Measurements from ENCODE around the gene CCDC174.
A peak's percentile ranks its signal among the peaks of the same experiment; 100 is the strongest.
"Not testable (repeated sequence)": the region's sequence is repeated elsewhere in the genome, so short reads cannot be mapped to it uniquely, and the experiment has no call there.

Gene CCDC174
- 63.0 to 63.6 reads per million in 2 donors for total RNA-seq

DNA sequence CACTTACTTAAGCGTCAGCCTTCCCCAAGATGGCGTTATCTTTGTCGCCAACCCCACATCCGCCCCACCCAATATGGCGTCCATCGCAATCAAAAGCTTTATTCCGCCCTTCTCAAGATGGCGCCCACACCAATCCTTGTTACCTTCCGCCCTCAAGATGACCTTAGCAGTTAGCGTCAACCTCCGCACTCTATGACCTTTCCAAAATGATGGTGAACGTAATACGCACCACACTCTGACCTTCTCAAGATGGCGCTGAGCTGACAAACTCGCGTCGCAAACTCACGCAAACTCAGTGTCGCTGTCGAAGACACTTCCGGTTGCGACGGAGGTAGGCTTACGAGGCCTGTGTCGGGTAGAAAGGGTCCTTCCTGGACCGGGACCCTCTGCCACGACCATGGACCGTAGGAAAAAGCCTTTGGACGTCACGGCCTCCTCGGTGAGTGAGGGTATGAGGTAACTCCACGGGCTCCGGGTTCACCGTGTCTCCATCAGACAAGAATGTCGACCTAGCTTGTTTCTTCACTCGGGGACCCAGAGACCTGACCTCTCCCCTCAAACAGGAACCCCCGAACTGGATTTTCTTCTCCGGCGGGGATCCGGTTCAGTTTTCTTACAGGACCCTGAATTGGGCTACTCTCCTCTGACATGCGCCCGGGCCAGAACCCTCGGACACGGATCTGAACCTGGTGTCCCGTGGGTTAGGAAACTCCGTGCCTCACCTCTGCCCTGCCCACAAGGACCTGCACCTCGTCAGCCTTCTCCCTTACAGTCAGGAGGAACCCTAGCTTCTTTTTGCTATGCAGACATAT, at the start of gene CCDC174:
CCDC174 (plus strand) TSS at position 323 of the 812 bp plus-strand sequence; CDS start at position 398, 75 bp downstream.
- DNase-seq = peak; percentile 24

DNA sequence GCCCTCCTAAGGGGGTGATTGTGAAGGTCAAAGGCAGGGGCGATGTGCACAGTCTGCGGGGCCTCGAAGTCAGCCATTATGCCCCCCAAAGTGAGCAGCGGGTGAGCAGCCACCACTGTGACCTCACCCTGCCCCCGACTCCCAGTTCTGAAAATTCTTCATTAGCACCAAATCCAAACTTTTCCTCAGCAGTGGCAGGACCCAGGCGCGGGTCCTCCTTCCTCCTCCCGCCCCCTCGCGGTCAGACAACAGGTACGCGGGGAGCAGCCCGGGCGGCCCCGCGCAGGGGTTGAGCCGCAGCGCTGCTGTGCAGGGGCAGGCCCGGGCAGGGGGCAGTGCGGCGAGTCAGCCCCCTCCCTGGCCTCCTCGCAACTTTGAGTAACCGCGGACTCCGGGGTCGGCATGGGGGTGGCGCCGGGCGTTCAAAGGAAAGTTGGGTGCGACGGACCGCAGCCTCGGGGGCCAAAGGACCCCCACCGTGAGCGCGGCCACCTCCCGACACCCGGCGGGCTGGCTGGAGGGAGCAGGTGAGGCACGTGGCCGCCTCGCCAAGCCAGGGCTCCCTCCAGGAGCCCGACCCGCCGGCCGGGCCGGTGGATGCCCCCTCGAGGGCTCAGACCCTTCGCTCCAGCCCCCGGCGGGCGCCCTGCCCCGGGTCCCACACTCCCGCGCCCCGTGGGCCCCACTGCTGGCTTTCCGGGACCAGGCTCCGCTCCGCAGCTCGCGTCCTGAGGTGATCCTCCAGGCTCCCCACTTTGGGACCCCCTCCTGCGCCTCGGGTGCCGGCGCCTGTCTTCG, 49.4 kb upstream of the CCDC174 start:
- DNase-seq = no peak

DNA sequence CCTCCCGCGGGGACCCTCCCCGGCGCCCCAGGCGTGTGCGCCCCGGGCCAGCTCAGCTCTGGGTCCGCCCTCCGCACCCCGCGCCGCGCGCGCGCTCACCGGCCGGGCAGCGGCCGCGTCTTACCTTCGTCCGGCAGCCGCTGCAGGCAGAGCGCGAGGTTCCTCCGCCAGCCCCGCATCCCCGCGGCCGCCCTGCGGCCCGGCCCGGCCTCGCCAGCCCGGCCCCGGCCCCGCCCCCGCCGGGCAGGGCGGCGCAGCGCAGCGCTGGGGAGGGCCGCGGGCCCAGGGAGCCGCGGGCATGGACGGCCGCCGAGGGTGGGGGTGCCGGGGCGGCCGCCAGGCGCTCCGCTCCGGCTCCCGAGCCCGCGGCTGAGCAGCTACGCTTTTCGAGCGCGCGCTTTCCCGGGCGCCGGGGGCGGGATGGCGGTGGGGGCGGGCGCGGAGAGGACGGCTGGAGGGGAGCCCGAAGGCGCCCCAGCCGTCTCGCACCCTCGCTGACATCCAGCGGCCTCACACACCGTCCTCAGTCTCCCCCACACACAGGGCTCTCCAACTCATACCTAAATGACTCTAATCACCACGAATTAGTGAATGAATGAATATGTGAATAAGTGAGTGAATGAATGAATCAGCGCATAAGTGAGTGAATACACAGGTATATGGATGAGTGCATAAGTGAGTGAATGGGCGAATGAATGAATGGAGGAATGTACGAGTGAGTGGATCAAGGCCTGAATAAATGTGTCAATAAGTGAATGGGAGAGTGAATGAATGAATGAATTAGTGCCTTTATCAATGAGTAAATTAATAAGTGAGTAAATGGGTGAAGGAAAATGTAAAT, 48.5 kb upstream of the CCDC174 start:
- DNase-seq = peak; percentile 9

DNA sequence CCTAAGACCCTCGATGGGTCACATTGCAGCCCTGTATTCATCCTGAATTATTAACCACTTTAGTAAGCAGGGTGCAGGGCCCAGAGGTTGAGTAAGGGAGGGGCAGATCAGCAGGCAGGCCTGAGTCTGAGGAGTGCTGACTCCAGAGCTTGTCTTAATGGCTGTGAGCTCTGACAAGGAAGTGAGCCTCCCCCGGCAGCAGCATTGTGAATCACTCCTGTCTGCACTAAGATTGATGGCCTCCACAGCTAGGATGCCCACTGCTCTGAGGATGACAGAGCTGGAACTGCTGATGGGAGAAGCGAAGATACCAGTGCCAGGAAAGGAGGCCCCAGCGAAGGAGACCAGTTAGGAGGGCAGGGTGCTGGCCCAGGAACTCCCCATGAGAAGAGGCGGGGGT, 46.5 kb upstream of the CCDC174 start:
- DNase-seq = no peak

DNA sequence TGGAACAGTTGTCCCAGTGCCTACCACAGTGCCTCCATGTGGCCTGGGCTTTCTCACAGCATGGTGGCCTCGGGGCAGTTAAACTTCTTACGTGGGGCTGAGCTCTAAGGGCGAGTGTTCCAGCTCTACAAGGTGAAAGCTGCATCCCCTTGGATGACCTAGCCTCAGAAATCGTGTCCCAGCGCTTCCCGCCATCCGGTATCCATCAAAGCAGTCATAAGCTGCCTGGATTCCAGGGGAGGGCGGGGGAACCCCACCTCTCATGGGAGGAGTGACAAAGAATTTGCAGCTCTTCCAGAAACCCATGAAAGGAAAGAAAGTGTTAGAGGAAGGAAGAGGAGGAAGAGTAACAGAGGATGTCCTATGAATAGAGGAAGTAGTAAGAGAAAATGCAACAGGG, 45.8 kb upstream of the CCDC174 start:
- no peak for DNase-seq

DNA sequence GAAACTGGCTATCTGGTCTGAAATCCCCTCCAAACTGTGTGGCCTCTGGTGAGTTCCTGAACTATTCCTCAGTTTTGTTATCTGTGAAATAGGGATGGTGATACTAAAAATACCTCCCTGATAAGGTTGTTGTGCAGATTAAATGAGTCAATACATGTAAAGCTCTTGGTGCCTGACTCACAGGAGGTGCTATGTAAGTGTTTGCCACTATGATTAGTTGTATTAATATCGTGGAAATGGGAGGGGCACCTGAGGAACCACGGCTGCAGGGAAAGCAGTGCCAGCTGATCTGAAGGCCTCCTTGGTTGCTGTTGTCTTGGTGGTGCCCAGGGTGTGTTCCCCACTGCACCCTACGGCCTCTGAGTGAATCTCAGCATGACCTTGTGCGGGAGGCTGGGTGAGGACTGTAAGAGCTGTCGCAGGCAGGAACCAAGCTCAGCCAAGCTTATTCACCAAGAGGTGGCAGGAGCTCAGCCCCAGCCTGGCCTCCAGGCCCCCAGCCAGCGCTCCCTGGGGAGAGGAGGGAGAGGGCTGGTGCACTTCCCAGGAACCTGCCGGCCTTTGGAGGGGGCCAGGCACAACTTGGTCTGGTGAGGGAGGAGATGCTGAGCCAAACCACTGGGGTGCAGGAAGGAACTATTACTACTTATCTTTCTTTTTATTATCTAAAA, 44.8 kb upstream of the CCDC174 start:
- no peak for DNase-seq

DNA sequence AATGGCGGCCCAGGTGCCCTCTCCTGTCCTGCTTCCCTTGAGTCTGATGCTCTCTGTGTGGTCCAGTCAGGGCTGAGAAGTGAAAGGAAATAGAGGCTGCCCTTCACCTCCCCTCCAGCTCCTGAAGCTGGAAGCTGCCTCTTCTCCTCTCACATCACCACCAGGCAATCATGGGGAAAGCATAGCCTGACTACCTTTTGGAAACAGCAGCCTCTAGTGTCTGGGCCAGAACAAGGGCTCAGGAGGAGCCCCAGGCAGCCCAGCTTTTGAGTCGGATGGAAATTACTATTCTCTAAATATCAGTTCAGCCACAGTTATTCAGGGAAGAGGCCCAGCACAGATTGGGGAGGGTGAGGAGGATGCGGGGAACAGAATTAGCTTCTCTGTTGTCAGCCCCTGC, 43.3 kb upstream of the CCDC174 start:
- DNase-seq = no peak

DNA sequence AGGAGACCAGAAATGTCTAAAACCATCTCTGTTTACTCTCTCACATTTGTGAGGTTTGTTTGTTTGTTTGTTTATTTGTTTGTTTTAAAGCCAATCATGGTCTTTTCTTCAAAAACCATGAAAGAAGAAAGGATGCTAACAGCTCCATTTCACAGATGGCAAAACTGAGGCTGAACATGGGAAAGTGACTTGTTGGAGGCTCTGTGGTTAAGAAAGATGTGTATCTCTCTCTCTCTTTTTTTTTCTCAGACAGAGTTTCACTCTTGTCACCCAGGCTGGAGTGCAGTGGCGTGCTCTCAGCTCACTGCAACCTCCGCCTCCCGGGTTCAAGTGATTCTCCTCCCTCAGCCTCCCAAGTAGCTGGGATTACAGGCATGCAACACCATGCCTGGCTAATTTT, 42.5 kb upstream of the CCDC174 start:
- not testable (repeated sequence) for DNase-seq

DNA sequence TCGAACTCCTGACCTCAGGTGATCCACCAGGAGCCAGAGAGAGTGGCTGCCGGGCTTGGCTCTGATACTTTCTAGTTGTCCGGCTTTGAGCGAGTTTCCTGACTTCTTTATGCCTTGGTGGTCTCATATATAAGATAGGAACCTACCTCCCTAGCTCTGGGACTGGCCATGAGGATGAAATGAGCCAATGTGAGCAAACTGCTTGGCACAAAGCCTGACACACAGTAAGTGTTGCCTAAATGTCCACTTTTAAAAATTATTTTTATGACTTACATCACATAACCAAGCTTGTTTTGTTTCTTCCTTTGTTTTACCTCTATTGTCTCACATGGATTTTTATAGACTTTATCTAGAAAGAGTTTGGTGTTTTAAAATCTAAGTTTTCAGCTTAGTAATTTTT, 42.1 kb upstream of the CCDC174 start:
- no peak for DNase-seq

DNA sequence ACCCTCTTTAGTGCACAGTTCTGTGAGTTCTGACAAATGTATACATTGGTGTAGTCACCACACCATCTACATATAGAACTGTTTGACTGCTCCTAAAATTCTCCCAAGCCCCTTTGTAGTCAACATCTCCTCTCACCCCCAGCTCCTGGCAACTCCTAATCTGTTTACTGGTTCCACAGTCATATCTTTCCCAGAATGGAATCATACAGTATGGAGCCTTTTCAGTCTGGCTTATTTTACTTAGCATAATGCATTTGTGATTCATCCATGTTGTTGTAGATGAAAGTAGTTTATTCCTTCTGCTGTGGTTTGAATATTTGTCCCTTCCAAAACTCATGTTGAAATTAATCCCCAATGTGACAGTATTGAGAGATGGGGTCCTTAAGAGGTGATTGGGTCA, 41.6 kb upstream of the CCDC174 start:
- no peak for DNase-seq

DNA sequence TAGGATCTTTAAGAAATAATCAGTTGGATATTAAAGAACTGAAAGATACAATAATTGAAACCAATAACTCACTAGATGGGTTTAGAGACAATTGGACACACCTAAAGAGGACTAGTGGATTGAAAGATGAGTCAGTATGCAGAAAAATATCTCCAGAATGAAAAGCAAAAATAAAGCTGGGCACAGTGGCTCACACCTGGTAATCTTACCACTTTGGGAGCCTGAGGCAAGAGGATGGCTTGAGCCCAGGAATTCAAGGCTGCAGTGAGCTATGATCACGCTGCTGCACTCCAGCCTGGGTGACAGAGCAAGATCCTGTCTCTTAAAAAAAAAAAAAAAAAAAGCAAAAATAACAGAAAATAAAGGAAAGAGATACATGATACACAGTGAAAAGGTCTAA, 37.4 kb upstream of the CCDC174 start:
- no peak for DNase-seq

DNA sequence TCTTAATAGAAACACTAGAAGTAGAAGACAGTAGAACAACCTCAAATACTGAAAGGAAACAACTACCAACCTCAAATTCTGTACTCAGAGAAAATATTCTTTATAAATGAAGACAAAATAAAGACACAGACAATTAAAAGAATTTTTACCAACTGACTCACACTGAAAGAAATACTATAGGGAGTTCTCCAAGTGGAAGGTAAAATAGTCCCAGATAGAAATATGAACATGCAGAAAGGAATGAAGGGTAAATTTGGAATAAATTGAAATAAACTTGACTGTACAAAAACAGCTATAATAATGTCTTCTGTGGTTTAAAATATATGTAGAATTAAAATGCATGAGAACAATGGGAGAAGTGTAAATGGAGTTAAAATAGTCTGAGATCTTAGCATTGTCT, 36.7 kb upstream of the CCDC174 start:
- DNase-seq = no peak

DNA sequence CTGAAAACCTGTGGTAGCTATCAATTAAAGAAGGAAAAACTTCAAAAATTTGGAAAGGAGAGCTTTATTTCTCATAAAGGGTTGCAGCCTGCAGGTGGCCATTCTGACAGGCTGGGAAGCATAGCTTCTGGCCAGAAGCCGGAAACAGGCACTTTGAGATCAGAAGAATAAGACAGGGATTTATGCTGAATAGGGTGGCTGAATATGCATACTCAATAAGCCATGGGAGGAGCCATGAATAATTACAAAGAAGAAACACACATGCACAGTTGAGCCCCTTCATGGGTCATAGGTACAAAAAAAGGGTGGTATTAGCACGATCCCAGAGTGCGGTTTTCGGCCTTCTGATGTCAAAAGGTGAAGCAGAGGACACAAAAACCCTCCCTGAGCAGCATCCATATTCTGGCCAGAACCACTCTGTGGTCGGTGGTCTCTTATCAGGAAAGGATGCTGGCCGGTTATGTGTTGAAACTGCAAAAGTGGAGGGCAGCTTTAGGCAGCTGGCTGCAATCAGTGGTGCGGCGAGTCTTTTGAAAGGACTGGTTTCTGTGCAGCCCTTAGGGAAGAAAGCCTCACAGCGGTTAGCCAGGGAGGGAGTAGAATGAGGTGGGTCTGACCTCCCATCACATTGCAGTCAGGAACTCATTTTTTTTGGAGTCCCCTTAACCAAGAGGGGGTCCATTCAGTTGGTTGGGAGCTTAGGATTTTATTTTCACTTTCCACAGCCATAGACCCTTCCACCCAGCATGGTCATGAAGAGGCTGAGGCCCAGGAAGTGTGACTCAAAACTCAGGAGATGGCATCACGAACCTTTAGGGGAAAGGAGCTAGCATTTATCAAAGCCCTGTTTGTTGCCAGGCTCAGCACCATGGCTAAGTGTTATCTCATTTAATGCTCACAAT, 34.7 kb upstream of the CCDC174 start:
- no peak for DNase-seq

DNA sequence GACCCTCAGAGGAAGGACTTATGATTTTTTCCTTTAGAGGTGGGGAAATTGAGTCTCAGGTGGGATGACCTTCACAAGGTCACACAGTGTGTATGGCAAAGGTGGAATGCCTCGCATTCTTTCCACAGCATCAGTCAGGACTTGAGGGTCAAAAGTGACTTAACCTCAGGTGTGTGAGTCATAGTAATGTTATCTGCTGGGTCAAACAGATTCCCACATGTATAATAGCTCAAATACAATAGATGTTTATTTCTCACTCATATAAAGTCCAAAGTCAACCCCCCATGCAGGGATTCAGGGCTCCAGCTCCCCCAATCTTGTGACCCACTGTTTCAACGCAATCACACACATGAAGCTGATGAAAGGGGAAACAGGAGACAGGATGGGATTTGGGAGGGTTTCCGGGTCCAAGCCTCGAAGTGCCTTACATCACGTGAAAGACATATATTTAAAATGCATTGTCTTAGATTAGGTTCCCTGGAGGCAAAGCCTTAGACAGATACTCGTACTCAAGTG, 34.0 kb upstream of the CCDC174 start:
- DNase-seq = no peak

DNA sequence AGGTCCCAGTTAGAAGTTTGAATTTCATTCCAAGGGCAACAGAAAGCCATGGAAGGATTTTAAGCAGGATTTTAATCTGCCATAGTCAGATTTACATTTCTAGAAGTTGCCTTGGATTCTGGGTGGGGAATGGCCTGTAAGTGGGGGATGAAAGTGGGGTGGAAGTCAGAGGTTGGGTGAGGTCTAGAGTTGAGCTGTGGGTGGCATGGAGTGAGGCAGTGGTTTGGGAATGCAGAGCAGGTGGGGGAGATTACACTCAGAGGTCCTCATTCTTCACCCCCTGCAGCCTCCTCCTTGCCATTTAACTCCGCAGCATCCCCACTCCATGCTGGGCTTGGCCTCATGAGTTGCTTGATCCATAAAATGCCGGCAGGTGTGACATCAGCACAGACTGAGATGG, 32.0 kb upstream of the CCDC174 start:
- DNase-seq = no peak

DNA sequence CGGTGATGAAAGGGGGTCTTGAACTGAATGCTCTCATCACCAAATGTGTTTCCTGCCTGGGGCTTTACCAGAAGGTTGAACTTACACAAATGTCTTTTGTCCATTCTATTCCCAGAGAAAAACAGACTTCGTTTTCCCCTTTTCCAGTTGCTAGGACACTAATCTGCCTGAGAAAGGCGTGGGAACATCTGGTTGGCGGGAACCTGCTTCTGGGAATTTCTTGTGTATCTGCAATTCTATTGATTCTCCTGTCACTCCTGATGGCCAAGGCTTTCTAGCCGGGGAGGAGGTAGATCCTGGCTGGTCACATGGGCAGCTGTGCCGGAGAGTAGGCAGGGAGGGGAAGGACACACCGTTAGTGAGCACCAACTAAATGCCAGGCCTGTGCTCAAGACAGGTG, 31.1 kb upstream of the CCDC174 start:
- DNase-seq = no peak

DNA sequence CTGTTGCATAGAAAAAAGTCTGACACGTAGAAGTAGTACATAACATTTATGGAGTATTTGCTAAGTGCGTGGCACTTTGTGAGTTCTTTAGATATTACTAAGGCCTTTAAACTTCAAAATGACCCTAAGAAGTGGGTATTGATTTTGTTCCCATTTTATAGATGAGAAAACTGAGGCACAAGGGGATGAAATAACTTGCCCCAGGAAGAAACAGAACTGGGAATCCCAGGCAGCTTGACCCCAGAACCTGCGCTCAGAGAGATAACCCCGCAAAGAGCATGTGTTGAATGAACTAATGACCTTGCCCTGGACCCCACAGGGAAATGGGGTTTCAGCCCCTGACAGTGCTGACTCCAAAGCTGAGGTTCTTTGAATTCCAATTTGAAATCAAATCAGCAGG, 30.5 kb upstream of the CCDC174 start:
- no peak for DNase-seq

DNA sequence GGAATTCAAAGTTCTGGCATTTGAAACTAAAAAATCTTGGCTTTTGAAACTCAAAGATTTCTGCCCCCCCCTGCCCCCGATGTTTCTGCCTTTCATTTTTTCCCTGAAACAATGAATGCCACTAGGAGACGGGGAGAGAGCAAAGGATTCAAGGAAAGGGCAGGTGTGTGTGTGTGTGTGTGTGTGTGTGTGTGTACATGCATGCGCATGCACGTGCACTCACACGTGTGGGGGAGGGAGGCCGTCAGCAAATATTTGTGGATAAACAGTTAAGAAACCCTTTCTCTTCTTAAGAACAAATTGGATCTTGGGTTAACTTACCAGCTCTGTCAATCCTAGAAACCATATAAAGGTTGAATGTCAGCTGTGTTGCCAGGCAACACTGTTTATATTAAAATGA, 29.2 kb upstream of the CCDC174 start:
- no peak for DNase-seq

DNA sequence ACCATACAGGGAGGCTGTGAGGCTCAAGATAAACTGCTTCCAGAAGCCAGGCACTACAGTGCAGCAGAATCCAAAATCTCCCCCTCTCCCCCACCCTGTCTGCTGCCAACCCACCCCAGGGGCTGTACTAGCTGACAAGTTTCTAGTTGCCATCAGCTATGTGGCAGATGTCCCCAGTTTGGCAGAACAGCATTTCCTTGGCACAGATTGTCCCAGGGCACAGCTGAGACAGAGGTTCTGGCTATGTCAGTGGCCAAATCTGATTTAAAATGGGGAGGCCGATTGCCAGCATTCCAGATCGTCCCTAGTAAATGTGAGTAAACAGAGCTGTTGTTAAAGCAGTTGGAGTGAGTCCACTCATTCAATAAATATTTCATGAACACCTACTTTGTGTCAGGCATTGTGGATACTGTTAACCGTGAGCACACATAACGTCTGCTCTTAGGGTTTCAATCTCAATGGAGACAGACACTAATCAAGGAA, 28.0 kb upstream of the CCDC174 start:
- no peak for DNase-seq

DNA sequence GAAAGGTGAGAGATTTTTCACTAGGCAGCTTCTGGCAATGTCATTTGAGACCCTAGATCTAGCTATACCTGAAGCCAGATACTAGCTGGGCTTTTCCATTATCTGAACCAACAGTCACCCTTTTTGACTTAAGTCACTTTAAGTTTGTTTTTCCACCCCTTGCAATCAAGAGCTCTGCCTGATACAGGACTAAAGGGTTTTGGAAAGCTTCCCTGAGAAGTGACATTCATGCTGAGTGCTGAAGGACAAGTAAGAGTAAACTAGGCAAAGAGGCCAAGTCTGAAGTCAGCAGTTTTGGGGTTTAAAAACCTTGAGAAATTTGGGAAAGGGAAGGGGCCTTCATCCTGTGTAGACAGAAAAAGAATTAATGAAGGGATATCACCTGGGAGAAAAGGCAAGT, 27.1 kb upstream of the CCDC174 start:
- no peak for DNase-seq

DNA sequence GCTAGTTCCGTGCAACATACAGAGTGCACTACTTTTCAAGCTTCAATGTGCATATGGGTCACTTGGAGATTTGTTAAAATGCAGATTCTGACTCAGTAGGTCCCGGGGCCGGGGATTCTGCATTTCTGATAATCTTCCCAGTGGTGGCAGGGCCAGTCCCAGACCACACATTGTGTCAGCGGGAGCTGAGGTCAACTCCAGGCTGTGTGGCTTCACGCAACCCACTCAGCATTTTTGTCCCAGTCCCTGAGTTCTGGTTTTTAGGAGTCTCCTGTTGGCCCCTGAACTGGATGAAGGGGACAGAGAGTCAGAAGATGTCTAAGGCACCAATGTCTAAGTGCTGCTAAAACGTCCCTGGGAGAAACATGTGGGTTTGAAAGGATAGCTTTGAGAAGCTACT, 26.1 kb upstream of the CCDC174 start:
- no peak for DNase-seq

Measured in activated gamma-delta T cell (primary cell).